GM13976 (cell line): ENCODE measurements around the gene C16orf87.

Experiments used
- DNase-seq: peaks from one replicate; pipeline ENCODE4 v3.0.0; 2012; ENCODE audit warnings: low spot score
- CTCF ChIP-seq: IDR thresholded peaks from 2 replicates; pipeline ENCODE4 v1.5.1; 2012; ENCODE audit warnings: borderline replicate concordance, mild to moderate bottlenecking; ENCODE audit not compliant: insufficient read depth; ENCODE audit errors: extremely low read depth, missing control alignments, control extremely low read depth
- in situ Hi-C: fragments of 300-500 bp; cut with MboI; formaldehyde crosslinking; loops from one replicate; pipeline ENCODE4 v1.12.0; 2022; ENCODE audit warnings: low sequenced_read_pairs, mixed read lengths, inconsistent platforms; ENCODE audit not compliant: unreplicated experiment

Gene C16orf87

GRCh38 chr16:46817961-46818360, 13.0 kb downstream of the C16orf87 start:
- in situ Hi-C loops: no loop called here
- no peak for TF ChIP-seq CTCF
- DNase-seq: no peak

- no peak for TF ChIP-seq CTCF
- DNase-seq: no peak
- in situ Hi-C loops: no loop called here
Observed at GRCh38 chr16:46814790-46815189, 16.2 kb downstream of the C16orf87 start.

GRCh38 chr16:46813611-46814010, 17.4 kb downstream of the C16orf87 start:
- TF ChIP-seq CTCF: no peak
- DNase-seq: no peak
- in situ Hi-C loops: no loop called here

GRCh38 chr16:46812781-46813540, 18.0 kb downstream of the C16orf87 start:
- no peak for DNase-seq
- TF ChIP-seq CTCF: no peak
- in situ Hi-C loops: no loop called here

GRCh38 chr16:46811682-46812081, 19.3 kb downstream of the C16orf87 start:
- in situ Hi-C loops: no loop called here
- TF ChIP-seq CTCF: no peak
- DNase-seq: no peak

GRCh38 chr16:46808997-46809396, 22.0 kb downstream of the C16orf87 start:
- TF ChIP-seq CTCF: no peak
- in situ Hi-C loops: no loop called here
- DNase-seq: no peak
